SW 1271 (cell line): ENCODE results near the gene BORCS6.

Experiments used
- DNase-seq, 2 experiments: peaks; one replicate each; lab custom pipeline; 2025; lab: John Stamatoyannopoulos, UW

Gene BORCS6

DNA sequence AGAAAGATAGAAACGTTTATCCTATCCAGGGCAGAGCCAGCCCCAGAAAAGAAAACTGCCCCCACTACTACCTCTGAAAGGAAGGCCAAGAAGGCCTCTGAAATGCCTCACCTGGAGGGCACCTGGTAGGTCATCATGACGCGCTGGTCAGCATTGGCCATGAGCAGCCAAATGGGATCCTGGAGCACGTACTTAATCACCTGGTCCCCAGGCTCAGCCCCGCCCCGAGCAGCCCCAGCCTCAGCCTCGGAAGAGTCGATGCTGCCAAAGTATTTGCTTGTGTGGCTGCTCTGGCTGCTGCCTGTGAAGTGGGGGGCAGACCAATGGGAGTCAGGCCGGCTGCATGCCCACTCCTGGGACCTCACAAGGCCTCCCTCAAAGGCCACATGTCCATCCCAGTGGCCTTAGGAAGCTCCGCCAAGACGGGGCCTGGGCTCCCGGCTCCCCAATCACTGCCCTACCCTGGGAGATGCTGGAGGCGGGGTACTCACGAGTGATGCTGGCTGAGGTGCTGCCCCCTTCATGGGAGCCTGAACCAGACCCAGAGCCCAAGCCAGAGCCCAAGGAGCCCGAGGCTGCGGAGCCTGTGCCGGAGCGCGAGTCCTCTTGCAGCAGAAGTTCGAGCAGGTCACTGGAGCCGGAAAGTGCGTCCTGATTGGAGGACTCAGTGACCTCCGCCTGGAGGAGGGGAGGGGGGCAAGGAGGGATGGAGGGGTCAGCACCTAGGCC, 47.7 kb downstream of the BORCS6 start:
- DNase-seq, result no peak

DNA sequence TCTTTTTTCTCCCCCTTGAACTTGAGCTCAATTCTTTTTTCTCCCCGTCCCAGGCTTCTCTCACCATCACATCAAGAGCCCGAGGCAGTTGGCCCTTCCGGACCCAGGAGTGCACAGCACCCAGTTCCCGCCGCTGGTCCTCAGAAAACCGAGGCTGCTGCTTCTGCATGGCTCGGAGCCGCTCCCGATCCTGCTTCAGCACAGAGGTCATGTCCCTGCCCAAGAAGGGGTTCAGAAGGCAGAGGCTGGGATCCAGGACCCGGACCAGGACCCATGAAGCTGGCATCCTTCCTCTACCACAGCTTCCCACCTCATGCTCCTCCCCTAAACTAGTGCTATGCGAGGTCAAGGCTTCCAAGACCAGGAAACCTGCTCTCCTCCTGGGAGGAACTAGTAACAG, 48.2 kb downstream of the BORCS6 start:
- no peak for DNase-seq

DNA sequence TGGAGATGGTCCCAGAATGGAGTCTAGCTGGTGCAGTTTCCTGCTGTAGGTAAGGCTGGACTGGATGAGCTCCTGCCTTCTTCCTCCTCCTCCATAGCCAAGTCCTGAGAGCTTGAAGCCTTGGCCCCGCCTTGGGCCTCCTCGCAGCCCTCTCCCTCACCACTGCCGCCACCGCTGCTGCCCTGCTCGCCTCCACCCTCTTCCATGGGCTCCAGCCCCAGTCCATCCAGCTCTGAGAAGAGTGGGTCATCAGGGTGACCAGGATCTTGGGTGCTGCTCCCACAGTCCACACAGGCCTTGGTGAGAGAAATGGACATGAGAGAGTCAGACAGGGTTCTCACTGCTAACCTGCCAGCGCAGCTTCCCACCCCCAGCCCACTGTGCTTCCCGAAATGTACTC, 48.9 kb downstream of the BORCS6 start:
- DNase-seq, result no peak

- DNase-seq, result no peak
Measured at GRCh38 chr17:8140065-8141029, 49.6 kb downstream of the BORCS6 start.

GRCh38 chr17:8138672-8139371, 51.2 kb downstream of the BORCS6 start:
- DNase-seq, result peak; percentile 94 to 97

GRCh38 chr17:8138374-8138671, 51.7 kb downstream of the BORCS6 start:
- no peak for DNase-seq
